Fibroblast of skin of left quadriceps (primary cell): ENCODE data around the gene MTUS2.
"Not testable (repeated sequence)": the region's sequence is repeated elsewhere in the genome, so short reads cannot be mapped to it uniquely, and the experiment has no call there.

Experiments
- DNase-seq, 2 experiments: peaks; one replicate each; pipeline ENCODE4 v3.0.0-alpha.2; 2013; ENCODE audit warnings: low read depth in 2 of 2

Gene MTUS2

DNA sequence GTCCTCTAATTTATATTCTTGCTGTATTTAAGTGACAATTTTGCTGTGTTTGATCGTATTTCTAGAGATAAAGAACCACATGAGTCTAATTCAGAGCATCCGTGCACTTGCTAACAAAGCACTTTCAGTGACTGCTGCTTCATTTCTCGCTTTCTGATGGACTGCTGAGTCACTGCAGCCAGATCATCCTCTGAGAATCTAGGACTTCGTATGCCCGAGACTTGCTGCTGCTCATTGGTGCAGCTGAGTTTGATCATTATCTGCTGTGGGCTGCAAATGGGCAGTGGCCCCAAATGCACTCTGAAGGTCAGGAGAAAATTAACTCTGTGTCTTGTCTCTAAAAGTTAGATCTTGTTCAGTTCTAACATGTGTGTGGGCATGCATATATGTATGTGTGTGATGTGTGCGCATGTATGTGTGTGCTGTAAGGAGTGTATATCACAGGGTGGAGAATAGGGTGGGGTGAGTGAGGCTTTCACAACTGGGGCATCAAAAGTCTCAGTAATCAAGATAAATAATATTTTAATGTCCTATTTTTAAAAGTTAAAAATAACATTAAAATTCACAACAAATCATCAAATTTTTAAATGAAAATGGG lies 342.6 kb downstream of the MTUS2 start:
- peak in 1 of 2 experiments; percentile 8 for DNase-seq

DNA sequence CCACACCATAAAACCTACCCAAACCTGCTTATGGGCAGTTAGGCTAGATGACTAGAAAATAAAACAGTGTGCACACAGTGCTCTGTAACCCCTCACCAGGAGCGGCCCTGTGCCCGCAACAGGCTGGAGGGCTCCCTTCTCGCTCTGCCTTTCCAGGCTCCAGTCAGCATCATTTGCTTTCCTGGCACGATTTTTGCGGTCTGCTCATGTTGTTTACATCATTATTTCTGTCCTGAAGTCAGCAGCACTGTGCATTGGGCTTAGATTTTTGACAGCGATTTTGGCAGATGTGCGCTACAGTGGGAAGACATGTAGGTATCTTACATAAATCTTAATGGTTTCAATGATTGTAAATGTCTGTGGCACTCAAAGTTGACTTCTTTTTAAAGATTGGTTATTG lies 344.0 kb downstream of the MTUS2 start:
- DNase-seq = no peak

DNA sequence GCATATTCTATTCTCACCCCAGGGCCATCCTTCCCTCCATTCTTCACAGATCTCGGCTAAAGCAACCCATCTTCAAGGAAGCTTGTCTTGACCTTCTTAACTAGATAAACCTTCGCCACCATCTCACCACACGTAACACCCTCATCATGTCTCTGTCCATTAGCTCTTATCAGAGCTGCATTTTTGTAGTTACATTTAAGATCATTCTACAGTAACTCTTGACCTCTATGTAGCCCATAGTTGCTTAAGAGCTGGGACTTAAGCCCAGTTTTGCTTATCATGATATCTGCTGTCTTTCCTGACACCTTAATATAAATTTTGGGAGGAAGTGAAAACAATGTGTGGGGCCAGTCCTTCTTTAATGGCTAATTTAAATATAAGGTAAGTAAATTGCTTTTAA lies 345.1 kb downstream of the MTUS2 start:
- DNase-seq = no peak

DNA sequence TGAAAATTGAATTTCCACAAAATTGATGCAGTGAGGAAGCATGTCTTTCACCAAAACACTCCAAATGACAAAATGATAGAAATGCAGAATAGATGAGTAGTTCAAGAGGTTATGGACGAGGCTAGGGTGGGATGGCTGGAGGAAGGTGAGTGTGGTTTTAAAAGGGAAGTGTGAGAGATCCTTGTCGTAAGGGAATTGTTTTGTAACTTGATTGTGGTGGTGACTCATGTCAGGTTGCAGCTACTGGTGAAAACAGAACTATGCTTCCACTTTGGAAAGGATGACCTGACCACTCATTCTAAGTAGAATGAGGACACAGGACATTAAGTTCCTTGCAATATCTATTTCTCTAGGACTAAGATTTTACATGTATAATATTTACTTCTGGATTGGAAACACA lies 345.7 kb downstream of the MTUS2 start:
- DNase-seq = no peak

DNA sequence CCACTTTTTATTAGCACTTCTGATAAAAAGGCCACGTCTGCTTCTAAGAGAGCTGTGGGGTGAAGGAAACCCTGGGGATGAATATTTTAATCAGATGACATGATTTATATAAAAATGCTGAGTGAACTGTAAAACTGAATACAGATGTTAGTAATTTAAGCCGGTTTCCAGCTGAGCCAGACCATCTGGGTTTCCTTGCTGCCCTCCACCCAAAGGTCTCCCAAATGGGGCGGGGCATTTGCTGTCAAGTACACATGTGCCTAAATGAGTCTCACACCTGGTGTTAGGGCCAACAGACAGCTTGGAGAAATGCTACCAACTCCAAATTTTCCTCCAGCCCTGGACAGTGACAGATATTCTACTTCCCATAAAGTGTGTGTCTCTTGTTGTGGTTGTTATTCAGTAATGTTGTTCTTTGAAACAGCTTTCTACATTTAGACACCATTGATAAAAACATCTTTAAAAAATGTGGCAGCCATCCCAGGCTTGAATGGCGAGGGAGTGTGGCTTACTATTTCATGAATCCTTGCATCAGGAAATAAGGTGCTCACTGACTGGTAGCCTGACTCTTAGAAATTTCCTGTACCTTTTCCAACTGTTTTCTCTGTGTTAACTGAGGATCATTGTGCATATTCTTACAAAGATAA lies 350.4 kb downstream of the MTUS2 start:
- DNase-seq = no peak

DNA sequence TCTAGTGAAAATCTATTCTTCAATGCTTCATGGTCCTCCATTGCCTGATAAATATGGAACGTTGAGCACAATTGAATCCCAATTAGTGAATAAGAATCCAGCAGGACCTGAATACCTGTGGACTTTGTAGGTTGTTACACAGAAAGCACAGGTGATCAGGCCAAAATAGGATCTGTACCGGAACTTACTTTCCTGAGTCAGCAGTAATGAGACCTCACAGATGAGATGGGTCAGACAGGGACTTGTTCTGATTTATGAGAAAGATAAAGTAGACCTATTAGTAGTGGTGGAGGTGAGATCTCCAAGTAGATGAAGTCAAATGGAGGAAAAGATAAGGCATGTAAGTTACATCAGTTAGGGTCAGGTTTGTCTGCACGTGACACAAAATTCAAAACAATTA lies 351.1 kb downstream of the MTUS2 start:
- DNase-seq = no peak

DNA sequence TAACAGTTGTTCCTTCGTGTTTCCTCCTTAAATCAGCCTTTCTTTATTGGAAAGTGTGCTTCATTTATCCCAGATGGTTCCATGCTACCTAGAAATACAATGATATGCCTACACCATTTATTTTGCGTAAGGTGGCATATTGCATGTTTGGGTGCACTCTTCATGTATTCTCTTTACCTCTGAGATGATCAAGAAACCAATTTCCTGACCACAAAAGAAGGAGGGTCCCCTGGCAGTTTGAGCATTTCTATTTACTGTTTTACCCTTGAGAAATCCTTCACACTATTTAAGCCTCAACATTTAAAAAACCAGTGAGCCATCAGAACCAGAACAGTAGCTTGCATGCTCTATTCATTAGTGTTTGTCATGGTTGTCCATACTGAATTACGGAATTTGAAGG lies 354.0 kb downstream of the MTUS2 start:
- DNase-seq = no peak

DNA sequence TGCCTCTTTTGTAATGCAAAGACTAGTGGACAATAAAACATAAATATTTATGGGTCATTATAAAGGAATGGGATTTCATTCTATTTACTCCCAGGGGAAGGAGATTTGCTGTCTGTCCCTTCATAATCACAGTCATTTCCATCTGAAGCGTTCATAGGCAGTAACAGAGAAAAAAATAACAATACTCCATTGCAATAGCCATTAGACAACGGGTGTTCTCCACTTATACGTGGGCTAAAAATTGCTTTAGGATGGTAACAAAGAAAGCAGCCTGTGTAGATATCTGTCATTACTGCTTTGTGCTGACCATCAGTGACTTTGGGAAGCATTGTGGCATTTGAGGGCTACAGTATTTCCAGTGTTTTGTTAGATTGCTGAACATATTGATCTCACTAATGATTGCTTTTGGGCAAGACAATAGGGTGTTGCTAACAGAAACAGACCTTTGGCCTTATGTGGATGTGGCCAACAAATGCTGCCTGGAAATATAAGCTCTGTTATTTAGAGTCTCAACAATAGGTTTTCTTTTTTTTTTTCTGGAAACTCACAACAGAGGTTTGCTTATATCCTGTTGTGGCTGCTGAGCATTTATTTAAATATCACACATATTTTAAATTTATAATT lies 355.2 kb downstream of the MTUS2 start:
- DNase-seq = no peak

DNA sequence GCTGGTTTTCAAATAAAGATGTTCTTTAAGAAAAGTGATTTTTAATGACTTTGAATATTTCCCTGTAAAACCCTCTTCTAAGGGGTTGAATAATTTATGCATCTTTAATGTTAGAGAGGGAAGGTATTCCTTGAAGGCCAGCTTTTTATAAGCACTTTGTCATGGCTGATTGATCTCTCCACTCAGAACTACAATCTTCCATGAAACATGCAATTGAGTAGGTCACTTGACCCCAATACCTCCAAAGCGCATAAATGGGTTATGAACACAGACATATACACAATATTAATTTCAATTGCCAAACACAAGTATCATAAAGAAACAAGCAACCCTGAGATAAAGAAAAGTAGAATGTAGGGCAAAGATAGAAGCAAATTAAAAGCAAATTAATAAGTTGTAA lies 359.9 kb downstream of the MTUS2 start:
- DNase-seq = no peak

DNA sequence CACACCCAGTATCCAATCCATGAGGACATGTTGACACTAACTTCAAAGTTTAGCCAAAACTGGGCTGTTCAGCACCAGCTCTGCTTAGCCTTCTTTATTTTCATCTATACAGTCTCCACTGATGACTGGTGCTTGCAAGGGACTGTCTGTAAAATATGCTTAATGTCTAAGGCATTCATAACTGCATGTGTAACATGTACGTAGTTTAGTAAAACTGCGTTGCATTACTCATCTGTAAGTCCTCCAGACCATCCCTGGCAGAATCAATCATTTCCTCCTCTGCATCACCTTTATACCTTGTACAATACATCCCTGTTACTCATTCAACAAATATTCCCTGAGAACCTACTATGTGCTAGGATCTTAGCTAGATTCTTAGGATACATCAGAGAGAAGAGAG lies 362.1 kb downstream of the MTUS2 start:
- DNase-seq = no peak

DNA sequence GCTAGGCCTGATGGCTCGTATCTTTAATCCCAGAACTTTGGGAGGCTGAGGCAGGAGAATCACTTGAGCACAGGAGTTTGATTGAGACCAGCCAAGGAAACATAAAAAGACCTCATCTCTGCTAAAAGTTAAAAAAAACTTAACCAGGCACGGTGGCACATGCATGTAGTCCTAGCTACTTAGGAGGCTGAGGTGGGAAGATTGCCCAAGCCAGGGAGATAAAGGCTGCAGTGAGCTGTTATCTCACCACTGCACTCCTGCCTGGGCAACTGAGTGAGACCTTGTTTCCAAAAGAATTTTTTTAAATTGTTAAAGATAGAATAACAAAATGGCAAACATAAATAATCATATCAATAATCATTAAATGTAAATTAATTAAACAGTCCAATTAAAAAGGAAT lies 365.8 kb downstream of the MTUS2 start:
- DNase-seq = no peak

DNA sequence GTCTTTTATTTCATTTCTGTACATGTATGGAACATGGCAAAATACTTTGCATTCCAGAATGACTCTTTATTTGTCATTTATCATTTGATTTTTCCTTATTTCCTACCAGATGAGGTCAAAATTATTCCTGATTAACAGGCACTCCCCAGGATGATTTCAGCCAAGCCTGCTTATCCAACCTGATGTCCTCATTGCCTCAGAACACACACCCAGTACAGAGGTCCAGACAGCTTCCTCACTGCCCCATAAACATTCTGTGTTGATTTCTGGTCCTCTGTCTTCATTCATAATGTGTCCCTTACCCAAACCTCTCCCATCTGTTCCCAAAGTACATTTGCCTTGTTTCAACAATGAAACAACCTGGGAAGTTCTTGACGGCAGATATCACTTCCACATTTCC lies 367.4 kb downstream of the MTUS2 start:
- no peak for DNase-seq

DNA sequence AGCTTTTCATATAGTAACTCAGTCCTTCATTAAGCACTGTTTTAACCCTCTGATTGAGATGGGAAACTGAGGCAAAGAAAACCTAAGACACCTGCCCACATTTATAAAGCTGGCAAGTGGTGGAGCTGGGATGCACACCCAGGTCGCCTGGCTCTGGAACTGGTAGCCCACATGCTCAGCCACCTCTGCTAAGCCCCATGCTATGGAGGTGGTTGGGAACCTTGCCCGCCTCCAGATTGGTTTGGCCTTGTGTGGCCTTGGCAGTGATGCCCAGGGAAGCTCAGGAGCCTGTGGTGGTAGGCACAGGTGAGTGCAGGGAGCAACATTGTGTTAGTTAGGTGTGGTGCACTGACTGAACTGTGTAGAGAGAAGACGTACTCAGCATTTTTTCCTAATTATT lies 370.2 kb downstream of the MTUS2 start:
- no peak for DNase-seq

DNA sequence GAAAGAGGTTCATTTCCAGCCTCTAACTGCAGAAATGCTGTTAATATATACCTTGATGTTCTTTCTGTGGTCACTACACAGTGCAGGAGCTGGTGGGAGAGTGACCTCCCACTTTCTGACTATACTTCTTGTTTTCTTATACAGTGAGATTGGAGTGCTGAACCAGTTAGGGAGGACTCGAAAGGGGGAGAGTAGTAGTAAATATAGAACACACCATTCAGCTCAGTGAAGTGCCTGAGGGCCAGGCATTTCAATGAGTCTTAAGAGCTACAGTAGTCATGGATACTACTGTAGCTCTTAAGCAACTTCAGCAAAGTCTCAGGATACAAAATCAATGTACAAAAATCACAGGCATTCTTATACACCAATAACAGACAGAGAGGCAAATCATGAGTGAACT lies 372.9 kb downstream of the MTUS2 start:
- no peak for DNase-seq

DNA sequence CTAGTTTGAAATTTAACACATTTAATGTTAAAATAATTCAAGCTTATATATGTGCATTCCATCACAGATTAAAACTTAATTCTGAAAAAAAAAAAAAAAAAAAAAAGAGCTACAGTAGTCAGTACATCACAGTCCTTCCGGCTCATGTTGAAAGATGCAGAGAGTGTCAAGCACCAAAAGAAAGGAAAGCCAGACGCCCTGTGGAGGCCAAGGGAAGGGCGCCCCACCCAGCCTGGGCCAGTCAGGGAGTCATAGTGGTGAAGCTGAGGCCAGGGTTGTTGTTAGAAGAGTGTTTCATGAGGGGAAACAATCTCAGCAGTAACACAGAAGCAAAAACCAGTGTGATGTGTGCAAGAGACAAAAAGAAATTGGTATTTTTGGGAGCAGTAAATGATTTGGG lies 375.3 kb downstream of the MTUS2 start:
- DNase-seq = no peak

DNA sequence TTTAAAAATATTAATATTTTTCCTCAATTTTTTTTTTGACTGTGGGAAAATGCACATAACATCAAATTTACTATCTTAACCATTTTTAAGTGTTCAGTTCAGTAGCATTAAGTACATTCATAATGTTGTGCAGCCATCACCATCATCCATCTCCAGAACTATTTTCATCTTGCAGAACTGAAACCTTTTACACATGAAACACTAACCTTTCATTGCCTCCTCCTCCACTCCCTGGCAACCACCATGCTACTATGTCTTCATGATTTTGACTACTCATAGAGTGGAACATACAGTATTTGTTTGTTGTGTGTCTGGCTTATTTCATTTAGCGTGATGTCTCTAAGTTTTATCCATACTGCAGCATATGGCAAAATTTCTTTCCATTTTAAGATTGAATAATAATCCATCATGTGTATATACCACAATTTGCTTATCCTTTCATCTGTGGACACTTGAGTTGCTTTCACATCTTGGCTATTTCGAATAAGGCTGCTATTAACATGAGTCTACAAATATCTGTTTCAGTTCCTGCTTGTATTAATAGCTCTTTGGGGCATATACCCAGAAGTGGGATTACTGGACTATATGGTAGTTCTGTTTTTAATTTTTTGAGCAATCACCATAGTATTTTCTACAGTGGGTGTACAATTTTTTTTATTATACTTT lies 376.4 kb downstream of the MTUS2 start:
- DNase-seq = no peak

DNA sequence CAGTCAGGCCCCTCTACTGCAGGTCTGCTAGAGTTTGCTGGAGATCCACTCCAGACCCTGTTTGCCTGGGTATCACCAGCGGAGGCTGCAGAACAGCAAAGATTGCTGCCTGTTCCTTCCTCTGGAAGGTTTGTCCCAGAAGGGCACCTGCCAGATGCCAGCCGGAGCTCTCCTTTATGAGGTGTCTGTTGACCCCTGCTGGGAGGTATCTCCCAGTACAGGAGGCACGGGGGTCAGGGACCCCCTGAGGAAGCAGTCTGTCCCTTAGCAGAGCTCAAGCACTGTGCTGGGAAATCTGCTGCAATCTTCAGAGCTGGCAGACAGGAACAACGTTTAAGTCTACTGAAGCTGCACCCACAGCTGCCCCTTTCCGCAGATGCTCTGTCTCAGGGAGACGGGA lies 382.6 kb downstream of the MTUS2 start:
- DNase-seq = not testable (repeated sequence)

DNA sequence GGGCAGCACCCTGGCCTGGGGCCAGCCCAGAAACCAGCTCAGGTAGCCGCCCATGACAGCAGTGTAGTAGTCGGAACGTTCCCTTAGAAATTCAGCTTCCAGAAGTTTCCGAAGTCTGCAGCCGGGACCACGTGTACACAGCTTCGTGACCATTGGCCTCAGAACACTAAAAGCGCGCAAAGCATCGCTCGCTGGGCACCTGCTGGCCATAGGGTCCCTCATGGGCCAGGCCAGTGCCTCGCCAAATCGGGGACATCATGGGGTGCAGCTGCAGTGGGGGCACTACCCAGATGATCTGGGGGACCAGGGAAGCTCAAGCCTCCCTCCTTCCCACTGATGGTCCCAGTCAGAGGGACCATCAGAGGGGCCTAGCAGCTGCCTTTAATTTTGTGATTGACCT lies 384.5 kb downstream of the MTUS2 start:
- no peak for DNase-seq

DNA sequence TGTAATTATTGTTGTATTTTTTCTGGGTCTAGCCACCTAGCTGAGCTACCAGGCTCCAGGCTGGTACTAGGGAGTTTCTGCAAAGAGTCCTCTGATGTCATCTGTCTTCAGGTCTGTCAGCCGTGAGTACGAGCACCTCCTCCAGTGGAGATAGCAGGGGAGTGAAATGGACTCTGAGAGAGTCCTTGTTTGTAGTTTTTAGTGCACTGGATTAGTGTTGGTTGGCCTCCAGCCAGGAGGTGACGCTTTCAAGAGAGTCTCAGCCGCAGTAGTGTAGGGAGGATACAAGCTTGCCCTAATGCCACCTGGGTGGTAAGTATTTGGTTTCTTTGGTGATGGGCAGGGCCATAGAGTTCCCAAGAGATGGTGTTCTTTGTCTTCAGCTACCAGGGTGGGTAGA lies 390.5 kb downstream of the MTUS2 start:
- no peak for DNase-seq

DNA sequence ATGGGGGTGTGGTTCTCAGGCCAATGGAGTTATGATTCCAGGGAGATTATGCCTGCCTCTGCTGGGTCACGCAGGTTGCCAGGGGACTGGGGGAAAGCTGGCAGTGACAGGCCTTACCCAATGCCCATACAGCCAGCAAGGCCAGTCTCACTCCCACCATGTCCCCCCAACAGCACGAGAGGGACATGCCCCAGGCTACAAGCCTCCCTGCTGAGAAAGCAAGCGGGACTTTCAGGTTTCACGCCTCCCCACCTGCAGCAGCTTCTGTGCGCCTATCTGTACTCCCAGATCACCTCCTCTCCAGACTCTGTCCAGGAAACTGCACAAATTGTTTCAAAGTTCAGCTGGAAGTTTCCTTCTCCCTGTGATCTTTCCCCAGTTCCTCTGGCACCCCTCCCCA lies 391.0 kb downstream of the MTUS2 start:
- not testable (repeated sequence) for DNase-seq

DNA sequence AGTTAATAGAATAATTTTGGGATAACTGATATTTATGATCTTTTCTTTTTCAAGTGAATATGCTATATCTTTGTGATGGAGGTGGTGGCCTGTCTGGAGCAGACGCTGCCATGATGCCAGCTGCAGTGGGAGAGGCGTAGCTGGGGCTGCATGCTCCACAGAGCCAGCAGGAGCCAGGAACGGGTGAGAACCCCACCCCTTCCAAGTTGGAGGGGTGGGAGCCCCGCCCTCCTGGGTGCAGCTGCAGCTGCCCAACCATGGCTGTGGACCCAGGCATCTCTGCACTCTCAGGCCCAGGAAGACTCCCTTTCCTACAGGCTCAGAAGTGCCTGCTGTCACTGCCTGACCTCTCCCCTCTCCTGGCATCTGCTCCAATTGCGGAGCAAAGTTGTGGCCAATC lies 402.3 kb downstream of the MTUS2 start:
- no peak for DNase-seq

DNA sequence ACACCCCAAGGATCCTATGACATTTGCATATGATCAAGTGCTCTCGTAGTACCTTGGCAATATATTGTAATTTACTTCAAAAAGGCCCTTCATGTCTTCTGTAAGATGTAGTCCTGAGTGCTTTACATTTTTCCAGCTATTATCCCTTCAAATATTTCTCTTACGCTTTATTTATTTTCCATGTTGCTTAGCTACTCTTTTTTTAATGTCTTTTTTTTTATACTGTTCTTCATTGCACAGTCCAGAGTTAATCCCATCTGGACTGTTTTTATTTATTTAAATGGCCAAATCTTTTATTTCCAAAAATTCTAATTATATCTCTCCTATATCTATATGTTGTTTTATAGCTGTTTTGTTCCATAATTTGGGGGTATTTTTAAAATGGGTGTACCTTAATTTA lies 404.1 kb downstream of the MTUS2 start:
- DNase-seq = no peak

DNA sequence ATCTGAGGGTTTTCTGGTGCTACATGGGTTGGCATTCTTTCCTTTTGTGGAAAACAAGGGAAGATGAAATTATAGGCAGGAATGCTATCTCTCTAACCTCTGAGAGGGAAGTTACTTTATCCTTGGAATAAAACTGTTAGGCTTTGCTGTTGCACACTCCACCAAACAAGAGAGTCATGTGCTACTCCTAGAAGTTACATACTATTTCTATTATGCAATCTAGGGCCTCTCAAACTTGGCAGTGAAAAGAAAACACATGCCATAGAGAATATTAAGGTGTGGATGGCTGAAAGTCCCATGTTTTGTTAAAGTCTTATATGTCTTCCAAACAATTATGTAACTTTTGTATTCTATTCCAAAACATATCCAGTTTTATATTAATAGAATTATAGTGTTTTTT lies 407.4 kb downstream of the MTUS2 start:
- no peak for DNase-seq
